Activated effector memory CD4-positive, alpha-beta T cell treated with anti-CD3 and anti-CD28 coated beads, Interleukin-2, amount 50 U/mL, for 16 hours (primary cell): ENCODE results near the gene HDAC4.

Experiments used
- DNase-seq: peaks from one replicate; pipeline ENCODE4 v3.0.0-alpha.2; 2020

HDAC4 gene

DNA sequence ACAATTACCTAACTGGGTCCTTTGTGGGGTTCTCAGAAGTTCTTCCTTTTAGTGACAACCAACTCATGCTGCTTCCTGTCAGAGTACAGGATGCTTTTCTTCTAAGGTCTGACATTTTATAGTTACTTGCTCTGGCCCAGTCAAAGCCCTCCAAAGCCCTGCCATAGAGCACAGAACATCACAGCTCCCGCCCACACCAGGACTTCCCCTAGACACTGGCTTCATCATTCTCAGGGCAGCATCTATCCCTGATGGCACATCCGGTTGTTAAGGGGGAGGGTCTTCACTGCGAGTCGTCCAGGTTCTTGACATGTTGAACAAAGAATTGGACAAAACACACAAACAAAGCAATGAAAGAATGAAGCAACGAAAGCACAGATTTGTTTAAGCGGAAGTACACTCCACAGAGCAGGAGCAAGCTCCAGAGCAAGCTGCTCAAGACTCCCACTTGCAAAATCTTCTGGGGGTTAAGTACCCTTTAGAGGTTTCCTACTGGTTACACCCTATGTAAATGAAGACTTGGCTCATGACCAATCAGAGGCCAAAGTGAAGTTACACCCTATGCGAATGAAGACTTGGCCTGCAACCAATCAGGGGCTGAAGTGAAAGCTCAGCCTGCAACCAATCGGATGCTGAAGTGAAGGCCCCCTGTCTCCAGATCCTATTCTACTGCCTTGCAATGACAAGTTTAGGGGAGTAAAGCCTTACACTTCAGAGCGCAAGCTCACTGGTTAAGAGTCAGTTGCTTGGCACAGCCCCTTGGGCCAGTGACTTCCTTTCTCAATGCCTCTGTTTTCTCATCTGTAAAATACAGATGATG lies 79.0 kb downstream of the HDAC4 start:
- peak; percentile 80 for DNase-seq

DNA sequence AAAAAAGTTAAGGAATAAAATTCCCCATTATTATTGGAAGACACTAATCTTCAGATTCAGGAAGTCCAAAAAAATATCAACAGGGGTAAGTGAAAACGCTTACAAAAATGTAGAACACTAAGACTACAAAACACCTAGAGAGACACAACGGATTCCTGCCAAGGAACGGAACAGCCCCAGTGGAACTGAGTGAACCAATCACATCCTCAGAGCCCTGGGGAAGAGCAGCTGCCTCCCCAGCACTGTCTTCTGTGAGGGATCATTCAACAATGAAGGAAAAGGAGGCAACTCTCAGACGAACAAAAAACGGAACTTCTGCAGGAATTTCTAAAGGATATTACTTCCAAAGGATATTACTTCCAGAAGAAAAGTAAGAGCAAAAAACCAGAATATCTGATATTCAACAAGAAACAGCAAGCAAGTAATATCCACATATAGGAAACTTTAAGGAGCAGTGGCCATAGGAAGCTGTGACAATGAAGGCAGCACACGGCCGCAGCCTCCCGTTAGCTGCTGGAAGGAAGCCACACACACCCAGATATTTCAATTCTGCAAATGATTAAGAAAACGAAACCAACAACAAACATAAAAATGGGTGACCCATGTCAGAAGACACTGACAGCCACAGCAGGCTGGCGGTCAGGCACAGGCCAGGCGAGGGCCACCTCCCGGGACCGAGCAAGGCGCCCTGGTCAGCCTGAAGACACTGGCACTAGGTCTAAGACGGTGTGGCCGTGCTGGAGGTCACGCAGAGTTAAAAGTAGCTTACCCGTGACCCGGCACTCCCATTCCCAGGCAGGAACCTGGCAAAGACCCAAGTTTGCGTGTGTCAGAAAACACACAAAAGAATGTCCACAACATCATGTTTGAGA lies 81.8 kb downstream of the HDAC4 start:
- DNase-seq, result peak; percentile 62

DNA sequence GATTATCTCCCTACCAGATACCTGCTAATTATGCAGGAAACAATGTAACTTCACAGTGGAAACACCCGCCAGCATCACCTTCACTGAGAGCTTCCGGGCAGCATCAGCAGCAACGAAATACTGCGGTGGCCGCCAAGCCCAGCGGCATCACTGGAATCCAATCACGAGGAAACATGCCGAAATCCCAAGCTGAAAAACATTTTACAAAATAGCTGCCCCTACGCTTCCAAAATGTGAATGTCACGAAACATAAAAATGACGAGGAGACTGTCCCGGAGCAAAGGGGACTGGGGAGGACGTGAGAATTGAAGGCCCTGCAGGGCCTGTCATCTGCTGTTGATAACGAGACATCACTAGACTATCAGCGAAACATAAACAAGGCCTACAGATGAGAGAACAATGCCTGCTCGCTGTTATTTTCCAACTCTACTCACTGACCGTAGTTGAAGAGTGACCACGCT lies 82.6 kb downstream of the HDAC4 start:
- DNase-seq, result peak; percentile 22

DNA sequence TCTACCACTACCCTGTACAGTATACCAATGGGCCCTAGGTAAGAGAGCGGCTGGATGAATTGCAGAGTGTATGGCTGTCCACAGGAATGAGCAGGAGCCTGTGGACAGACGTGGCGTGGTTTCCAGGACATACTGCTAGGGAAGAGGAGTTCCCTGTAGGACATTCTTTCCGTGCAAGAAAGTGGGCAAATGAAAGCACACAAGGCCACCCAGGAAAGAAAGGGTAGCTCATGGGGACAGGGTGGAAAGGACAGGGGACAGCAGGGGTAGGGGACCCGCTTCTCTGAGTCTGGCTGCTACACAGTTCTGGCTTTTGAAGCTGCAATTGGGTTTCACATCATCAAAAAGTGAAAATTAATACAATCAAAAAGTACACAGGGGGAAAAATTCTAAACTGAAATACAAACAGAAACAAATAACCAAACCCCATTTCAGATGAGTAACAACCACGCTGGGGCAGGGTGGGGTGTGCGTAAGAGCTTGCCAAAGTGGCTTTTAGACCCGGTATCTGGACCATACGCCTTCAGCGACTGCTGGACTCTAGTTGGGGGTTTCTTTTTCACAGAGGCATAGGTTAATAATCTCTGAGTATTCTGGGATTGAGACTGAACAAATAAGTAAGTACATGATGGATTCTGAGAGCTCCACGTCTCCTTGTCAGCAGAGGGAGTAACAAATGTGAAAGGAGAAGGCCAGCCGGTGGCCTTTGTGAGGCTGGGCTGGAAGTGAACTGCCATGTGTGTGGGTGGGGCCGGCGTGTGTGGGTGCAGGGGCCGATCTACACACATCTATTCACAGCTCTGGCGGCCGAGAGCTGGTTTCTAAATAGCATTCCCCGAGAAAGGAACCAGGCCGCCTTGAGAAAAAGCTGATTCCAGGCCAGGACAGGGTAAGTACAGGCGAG lies 84.0 kb downstream of the HDAC4 start:
- peak; percentile 44 for DNase-seq

DNA sequence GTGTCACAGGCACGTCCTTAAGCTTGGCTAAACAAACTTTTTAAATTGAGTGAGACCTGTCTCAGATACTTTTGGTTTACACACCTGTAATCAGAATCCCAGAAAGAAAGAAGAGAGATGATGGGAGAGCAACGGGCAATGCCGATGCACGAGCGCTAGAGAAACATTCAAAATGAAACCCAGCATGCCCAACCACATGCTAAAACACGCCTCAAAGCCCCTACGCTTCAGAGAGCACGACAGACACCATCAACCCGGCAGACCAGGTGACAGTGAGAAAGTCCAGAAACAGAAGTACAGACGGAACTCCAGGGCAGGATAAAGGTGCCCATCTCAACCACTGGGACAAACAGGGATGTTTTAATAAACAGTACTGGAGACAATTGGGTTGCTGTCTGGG lies 85.5 kb downstream of the HDAC4 start:
- peak; percentile 17 for DNase-seq

DNA sequence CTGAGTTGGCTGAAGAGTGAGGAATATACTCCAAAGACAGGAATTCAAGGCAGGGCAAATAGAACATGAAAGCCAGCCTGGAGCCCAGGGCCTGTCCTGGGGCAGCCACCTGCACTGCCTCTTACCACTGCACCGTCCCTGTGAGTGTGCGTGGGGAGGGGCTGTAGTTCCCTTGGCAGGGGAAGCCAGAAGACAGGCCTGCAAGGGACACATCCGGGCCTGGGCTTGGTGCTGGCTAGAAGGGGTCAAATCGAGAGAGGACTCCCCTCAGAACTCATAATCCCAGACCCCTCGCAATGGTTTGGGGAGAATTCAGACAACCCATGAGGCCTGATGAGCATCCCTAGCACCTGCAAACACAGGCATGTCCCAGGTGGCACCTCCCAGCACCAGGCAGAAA lies 87.0 kb downstream of the HDAC4 start:
- peak; percentile 46 for DNase-seq

DNA sequence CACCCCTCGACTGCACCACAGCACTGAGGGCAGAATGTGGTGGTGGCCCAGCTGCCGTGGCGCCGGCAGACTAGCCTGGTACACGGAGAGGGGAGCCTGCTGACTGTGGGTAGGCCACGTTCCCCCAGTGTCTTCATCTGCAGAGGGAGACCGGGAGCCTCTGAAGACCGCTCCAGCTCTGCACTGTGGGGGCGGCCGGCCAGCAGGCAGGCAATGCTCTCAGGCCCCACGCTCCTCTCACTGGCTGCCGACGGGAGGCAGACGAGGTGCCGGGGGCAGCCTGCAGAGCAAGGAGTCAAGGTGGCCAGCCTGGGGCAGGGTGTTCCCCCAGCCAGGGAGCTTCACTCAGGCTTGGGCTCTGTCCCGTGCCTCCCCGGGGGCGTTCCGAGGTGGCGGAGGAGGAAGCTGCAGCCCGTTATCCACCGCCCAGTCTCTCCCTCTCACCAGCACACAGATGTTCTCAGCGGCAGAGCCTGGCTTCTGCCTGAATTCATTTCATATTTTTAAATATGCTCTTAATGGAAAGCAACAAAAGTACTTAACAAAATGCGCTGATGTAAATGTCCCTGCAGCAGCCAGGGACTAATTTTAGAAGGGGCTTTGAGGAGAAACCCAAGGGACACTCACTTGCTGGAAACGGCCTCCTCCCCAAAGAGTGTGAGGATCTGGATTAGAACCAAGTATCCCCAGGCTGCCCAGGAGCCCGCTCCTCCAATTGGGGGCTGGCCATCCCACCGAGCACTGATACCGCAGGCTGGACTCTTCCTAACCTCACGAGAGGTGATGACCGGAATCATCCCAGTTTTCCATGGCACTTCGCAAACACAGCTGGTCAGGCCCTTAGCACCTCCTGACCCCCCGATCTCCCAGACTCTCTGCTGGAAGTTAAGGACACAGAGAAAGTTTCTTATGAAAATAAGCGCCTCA lies 87.8 kb downstream of the HDAC4 start:
- DNase-seq, result peak; percentile 51

DNA sequence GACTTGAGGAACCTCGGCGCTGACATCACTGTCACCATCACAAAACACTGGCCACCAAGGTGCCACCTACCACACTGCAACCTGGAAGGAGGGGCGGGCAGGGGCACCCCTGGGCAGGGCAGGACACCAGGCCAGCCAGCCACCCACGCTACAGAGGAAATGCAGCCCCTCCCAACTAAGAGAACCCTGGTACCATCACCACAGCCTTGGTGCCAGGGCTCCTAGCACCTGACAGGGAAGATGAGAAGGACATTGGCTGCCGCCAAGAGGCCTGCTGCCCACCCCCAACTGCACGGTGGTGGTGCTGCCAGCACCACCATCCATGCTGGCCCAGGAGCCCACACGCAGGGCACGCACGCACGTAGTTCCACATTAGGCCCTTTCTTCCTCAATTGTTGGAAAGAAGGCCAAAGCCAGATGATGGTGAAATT lies 88.7 kb downstream of the HDAC4 start:
- peak; percentile 47 for DNase-seq

DNA sequence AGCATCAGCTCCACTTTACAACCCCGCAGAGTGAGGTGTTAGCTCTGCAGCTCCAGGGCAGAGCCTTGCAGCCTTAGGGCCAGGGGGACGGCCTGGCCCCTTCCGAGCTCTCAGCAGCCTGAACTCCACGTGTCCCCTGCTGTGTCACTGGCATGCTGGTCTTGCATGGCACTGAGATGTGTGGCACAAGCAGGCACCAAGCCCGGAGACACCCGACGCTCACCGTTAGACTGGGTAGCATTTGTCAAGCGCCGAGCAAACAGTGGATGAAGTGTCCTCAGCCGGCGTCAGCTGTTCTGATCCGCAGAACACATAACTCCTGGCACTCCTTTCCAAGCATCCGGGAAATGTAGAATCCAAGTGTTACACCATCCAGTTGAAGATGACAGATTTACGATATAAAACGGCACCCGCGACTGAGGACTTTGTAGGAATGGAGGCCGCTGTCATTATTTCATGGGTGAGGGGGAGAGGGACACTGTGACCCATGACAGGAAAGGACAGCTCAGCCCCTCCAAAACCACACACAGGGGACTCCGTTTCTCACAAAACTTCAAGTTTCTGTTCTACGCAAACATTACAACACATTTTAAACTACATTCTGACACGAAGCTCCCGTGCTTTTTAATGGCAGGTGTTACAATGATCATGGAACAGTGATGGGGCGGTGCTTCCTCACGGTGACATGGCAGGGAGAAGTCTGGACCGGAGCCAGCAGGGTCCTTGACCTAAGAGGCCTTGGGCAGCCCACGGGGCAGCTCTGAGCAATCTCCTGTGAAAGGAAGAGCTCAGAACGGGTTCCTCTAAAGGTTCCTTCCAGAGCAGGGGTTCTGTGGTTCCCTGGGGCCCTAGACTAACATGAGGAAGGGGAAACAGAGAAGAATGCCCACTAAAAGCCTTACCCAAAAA lies 89.4 kb downstream of the HDAC4 start:
- peak; percentile 31 for DNase-seq

DNA sequence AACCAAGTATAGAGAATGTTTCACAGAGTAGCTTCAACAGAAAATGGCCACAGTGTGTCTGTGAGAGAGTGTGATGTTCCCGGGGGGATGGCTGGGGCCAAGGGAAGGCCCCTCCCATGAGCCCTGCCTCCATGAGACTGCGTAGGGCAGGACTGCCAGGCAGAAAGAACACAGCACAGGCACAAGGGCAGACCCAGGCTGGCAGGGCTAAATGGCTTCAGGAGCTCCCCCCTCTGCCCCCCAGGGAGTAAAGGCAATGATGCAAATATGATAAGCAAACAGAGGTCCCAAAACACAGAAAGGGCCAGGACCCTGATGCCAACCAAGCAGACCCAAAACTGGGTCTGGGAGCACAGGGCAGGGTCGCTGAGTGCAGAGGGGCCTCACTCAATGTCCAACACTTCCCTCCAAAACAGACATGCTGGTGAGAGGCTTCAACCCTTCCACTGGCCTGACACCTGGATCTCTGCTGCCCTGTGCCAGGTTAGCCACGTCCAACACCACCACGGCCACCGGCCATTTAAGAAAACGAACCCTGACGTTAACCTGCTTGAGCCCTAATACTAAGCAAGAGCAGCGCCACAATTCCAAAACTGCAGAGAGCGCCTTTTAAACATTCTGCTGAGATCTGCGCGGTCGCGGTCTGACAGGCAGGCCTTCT lies 90.3 kb downstream of the HDAC4 start:
- peak; percentile 57 for DNase-seq

DNA sequence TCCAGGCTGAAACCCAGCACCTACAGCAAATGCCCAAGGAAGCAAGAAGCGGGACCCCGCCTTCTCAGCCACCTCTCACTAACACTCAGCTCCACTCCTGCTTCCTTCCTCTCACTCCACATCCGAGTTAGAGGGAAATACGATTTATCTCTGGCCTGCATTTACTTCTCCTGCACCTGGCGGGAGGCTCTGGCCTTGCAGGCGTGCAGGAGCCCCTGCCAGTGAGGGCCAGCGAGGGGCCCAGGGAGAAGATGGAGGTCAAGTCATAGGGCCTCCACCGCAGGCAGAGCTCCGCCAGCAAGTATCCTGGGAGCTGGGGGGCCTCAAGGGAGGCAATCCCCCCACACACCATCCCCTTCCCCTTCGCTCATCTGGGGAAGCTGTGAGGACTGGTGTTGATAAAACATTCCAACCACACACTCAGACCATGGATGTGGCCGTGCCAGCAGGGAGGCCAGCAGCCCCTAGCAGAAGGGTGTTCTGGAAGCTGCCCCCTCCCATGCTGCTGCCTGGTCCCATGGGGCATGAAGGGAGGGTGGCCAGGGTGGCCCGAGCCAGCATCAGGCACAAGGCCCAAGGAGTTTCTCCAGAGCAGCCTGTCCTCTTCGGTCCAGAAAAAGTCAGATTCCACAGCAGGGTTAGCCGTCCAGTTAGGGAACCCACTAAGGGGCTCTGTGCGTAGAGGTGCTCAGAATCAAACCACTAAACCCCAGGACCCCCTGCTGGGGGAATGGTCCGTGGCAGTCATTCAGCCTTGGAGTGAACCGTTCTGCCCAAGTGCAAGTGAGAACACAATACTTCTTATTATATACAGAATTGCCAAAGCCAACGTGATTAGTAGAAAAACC lies 91.2 kb downstream of the HDAC4 start:
- DNase-seq, result peak; percentile 55

DNA sequence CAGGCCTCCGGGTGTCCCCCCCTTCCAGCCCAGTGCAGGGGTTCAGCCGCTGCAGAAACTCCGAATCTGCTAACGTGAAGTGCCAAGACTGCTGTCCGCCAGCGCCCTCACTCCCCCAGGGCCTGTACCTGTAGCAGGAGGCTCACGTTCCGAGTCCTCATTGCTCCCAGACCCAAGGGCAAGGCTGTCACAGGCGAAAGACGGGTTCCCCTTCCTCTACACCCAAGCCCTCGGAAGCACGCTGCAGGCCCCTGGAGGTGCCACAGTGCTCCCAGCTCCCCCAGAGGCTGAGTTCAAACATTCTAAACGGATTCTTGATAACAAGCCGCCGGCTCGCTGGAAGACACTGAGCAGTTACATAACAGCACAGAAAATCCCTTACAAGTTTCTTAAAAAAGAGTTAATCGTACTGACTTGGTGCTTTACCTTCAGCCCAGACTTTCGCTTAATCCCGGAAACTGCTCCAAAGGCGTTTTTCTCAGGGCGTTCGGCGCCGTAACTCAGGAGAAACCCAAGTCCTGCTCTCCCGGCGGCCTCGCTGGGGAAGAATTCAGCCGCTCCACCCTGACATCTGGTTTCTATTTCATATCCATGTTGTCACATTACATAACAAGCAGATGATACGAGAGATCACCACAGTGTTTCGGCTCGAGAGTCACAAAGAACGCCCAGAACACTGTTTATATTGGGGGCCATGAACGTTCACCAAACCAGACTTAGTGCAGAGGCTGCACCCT lies 92.0 kb downstream of the HDAC4 start:
- DNase-seq, result peak; percentile 46

DNA sequence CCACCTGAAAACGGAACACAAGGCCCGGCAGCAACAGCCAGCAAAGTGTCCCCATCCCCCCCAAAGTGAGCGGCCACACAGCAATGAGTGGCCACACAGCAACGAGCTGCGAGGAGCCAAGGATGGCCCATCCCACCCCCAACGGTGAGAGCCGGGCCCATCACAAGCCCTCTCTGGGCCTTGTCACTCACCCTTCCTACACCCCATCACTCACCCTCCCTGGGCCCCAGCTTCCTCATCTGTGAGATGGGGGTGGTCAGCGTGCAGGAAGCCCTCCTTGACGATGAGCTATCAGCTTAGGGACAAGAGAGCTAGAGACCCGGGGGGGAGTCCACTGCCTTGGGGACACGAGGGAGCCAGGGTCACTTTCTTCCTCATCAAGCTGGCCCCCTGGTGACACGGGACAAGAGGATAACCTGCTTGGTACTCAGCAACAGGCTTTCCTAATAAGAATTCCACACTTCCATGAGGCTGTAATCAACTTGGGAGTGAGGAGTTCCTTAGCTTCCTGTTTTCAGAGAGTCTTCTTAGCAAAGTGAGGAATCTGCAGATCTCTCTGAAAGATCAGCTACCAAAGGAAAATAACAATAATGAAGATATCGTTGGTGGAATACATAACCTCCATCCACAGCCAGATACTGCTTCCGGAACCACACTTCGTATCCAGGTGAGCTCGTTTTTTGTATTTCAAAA lies 92.8 kb downstream of the HDAC4 start:
- peak; percentile 50 for DNase-seq

DNA sequence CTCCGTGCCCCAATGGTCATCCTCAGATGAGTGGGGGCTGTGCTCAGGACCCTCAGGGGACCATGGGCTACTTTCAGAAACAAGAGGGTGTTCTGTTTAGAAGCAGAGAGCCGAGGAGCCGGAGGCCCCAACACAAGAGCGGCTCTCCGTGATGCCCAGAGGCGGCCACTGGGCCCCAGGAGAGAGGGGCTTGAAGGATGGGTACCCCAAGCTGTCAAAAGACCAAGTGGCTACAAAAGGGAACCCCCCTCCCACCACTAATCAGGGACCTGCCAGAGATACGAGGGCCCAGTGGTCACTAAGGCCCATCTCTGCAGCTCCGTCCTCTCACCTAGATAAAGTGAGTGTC lies 93.6 kb downstream of the HDAC4 start:
- DNase-seq, result peak; percentile 36

DNA sequence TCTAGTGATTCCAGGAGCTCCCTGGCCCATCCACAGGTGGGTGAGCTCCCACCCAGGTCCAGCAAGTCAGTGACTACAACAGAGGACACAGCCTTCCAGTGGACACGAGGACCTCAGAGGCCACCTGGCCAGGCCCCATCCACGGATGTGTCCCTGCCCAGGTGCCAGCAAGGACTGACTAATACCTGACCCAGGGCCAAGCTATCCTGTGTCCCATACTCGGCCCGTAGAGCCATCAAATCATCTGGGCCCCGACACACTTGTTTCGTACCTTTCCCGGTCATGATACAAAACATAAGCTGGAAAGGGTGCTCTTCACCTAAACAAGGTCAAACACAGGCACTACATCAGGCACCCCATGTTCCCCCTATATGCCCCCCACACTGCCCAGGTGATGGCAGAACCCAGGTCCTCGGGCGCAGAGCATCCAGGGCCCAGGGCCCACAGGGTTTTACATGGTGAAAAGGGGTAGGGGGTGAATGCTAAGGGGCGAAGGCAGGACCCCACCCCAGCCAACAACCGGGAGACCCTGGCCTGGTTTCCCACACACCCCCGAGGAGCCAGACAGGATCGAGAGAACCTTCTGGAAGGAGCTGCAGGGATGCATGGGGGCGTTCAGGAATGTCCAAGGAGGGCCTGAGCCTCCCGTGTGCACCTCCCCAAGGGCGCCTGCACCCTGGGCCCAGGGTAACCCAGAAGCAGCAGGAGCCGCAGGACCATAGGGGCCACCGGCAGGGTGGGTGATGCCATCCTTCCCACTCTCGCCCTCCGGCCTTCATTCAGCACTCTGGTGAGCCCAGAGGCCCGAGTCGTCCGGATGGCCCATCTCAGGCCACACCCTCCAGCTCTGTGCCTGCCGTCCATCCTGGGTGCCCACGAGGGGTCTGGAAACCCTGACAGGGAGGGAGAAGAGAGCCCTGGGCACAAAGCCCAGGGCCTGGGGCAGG lies 94.3 kb downstream of the HDAC4 start:
- DNase-seq, result peak; percentile 50

DNA sequence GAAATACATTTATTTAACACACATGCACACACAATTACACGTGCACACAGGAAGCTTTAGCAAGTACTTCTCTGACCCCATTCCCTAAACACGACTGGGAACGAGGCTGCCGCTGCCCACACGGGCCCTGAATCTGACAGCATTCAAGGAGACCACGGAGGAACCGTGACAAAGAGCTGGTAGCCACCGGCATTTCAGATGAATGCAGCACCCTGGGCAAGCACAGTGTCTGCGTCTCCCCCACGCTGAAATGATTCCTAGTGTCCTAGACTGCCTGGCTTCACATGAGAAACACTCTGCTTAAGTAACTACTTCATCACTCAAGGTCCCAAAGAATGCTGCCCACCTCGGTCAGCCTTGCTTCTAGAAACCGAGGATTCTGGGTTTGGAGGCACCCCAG lies 95.0 kb downstream of the HDAC4 start:
- peak; percentile 44 for DNase-seq

DNA sequence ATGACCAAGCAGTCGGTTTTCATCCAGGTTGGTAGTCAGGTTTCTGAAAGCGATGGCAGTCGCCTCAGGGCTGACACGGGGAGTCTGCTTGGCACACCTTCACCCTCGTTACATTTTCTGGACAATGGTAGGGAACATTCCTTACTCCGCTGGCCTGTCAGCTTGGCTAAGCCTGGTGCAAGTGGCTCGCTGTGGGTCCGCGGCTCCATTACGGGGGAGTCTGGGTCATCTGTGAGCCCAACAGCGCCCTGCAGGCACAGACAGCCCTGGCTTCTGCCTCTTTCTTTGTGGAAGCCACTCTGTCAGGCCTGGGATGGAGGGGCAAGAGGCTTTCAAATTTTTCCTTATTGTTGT lies 95.6 kb downstream of the HDAC4 start:
- DNase-seq, result peak; percentile 22
